DND-41 (cell line): ENCODE results near the gene HOXA13.

Experiments
- ATAC-seq: fragments of 200-7000 bp; cut with Tn5 transposase; 3 replicates; pipeline ENCODE4 v1.9.1; 2021; ENCODE audit warnings: low read depth; ENCODE audit not compliant: insufficient read depth
- DNase-seq: peaks from one replicate; pipeline ENCODE4 v3.0.0-alpha.2; 2020
- H2AFZ ChIP-seq: 2 replicates; pipeline ENCODE4 v1.6.0; 2012; ENCODE audit warnings: low read depth, low read length
- H3K27ac ChIP-seq: 2 replicates; pipeline ENCODE4 v1.5.1; 2012; ENCODE audit warnings: low read length, inconsistent platforms
- H3K27me3 ChIP-seq: fragments of 200-600 bp; sonication (generic); 2 replicates; pipeline ENCODE4 v1.6.0; 2012; ENCODE audit warnings: low read length, mild to moderate bottlenecking, inconsistent platforms; ENCODE audit not compliant: insufficient read depth, poor library complexity
- H3K36me3 ChIP-seq: 2 replicates; pipeline ENCODE4 v1.5.1; 2012; ENCODE audit warnings: low read length, inconsistent platforms; ENCODE audit not compliant: insufficient read depth
- H3K4me1 ChIP-seq: 2 replicates; pipeline ENCODE4 v1.5.1; 2012; ENCODE audit warnings: mild to moderate bottlenecking, low read length; ENCODE audit not compliant: insufficient read depth
- H3K4me2 ChIP-seq: 2 replicates; pipeline ENCODE4 v1.6.0; 2012; ENCODE audit warnings: mild to moderate bottlenecking, moderate library complexity, low read length, inconsistent platforms; ENCODE audit not compliant: insufficient read depth
- H3K4me3 ChIP-seq, 2 experiments: fragments of 200-600 bp in 1 of 2; shearing (Covaris generic) in 1 of 2; 2 replicates each; pipeline ENCODE4 v1.5.1; 2012 to 2016; ENCODE audit warnings: inconsistent platforms in 2 of 2, low read length in 2 of 2, mild to moderate bottlenecking in 2 of 2, low read depth in 1 of 2, moderate library complexity in 1 of 2
- H3K79me2 ChIP-seq: 2 replicates; pipeline ENCODE4 v1.6.0; 2012; ENCODE audit warnings: low read length, inconsistent platforms; ENCODE audit not compliant: insufficient read depth
- H3K9ac ChIP-seq: 2 replicates; pipeline ENCODE4 v1.6.0; 2012; ENCODE audit warnings: low read depth, mild to moderate bottlenecking, inconsistent platforms, low read length, moderate library complexity
- H3K9me3 ChIP-seq: 2 replicates; pipeline ENCODE4 v1.5.1; 2012; ENCODE audit warnings: low read length, moderate library complexity, mild to moderate bottlenecking, inconsistent platforms; ENCODE audit not compliant: insufficient read depth, severe bottlenecking
- H4K20me1 ChIP-seq: 2 replicates; pipeline ENCODE4 v1.6.0; 2012; ENCODE audit warnings: low read length; ENCODE audit not compliant: insufficient read depth
- CTCF ChIP-seq: IDR thresholded peaks from 2 replicates; pipeline ENCODE4 v1.5.1; 2012; ENCODE audit warnings: borderline replicate concordance, low read length, moderate library complexity, mild to moderate bottlenecking; ENCODE audit not compliant: poor library complexity, severe bottlenecking; ENCODE audit errors: extremely low read depth
- EZH2 ChIP-seq: IDR thresholded peaks from 3 replicates; pipeline ENCODE4 v1.6.1; 2012; ENCODE audit warnings: borderline replicate concordance, low read depth, mild to moderate bottlenecking, moderate library complexity, low read length, inconsistent platforms; ENCODE audit not compliant: severe bottlenecking

The HOXA13 gene

GRCh38 chr7:27154901-27155815, 44.7 kb downstream of the HOXA13 start:
- H3K9me3 ChIP-seq = no peaks in the 10 kb centered on the region
- peak overlapping the region; percentile 86 for H3K9ac ChIP-seq
- H3K36me3 ChIP-seq = no peaks in the 10 kb centered on the region
- peaks cover 14% of the 10 kb centered on the region for H3K79me2 ChIP-seq
- H3K4me3 ChIP-seq = peak overlapping the region; percentile 46 to 70
- TF ChIP-seq CTCF (no peak), EZH2 (no peak)
- H2AFZ ChIP-seq = peak overlapping the region; percentile 92
- no peaks in the 10 kb centered on the region for H4K20me1 ChIP-seq
- DNase-seq (no peak), ATAC-seq (no peak)
- H3K27me3 ChIP-seq = no peaks in the 10 kb centered on the region
- peak overlapping the region; percentile 74 for H3K4me2 ChIP-seq
- H3K4me1 ChIP-seq = peaks cover 29% of the 10 kb centered on the region
- peak overlapping the region; percentile 91 for H3K27ac ChIP-seq

- Histone ChIP-seq H3K9ac (no peak overlapping the region), H3K36me3 (no peaks in the 10 kb centered on the region), H3K4me3 (no peak overlapping the region), H3K79me2 (peaks cover 22% of the 10 kb centered on the region), H3K27me3 (no peaks in the 10 kb centered on the region), H4K20me1 (no peaks in the 10 kb centered on the region), H3K4me1 (peaks cover 31% of the 10 kb centered on the region), H3K27ac (no peak overlapping the region), H2AFZ (no peak overlapping the region), H3K9me3 (no peaks in the 10 kb centered on the region), H3K4me2 (no peak overlapping the region)
- TF ChIP-seq EZH2 = no peak
- TF ChIP-seq CTCF = no peak
- no peak for DNase-seq
- no peak for ATAC-seq
Observed at GRCh38 chr7:27154369-27154768, 45.5 kb downstream of the HOXA13 start.

GRCh38 chr7:27153526-27153925, 46.4 kb downstream of the HOXA13 start:
- no peaks in the 10 kb centered on the region for H3K36me3 ChIP-seq
- H4K20me1 ChIP-seq = no peaks in the 10 kb centered on the region
- H3K4me2 ChIP-seq = no peak overlapping the region
- peaks cover 31% of the 10 kb centered on the region for H3K79me2 ChIP-seq
- DNase-seq = no peak
- no peak overlapping the region for H3K9ac ChIP-seq
- H3K9me3 ChIP-seq = no peaks in the 10 kb centered on the region
- no peak overlapping the region for H2AFZ ChIP-seq
- no peak overlapping the region for H3K4me3 ChIP-seq
- H3K27ac ChIP-seq = no peak overlapping the region
- TF ChIP-seq CTCF = no peak
- TF ChIP-seq EZH2 = no peak
- no peak for ATAC-seq
- H3K4me1 ChIP-seq = peaks cover 40% of the 10 kb centered on the region
- no peaks in the 10 kb centered on the region for H3K27me3 ChIP-seq
